Activated CD8-positive, alpha-beta memory T cell treated with anti-CD3 and anti-CD28 coated beads for 36 hours (primary cell): Measurements from ENCODE around the gene MRPS6. TPM values are rescaled to one million over a fixed set of nuclear protein-coding genes. Genes with fewer than 3 reads are reported as not detected.

Source experiments
- CTCF ChIA-PET: fragments of 350-600 bp; sonication (Branson Sonifier 250); formaldehyde crosslinking; loops from one replicate; lab custom pipeline; 2021; ENCODE audit warnings: antibody characterized with exemption; lab: Charles Lee
- POLR2A ChIA-PET: fragments of 350-600 bp; sonication (Branson Sonifier 250); formaldehyde crosslinking; loops from one replicate; lab custom pipeline; 2021; ENCODE audit warnings: antibody characterized with exemption; lab: Charles Lee
- total RNA-seq, 2 experiments: library from RNA; stranded (reverse); gene quantifications; one replicate each; pipeline ENCODE4 v1.2.3, GENCODE V29; 2021

Gene MRPS6
- total RNA-seq, 2 experiments from 2014 or later: 138 to 144 TPM

DNA sequence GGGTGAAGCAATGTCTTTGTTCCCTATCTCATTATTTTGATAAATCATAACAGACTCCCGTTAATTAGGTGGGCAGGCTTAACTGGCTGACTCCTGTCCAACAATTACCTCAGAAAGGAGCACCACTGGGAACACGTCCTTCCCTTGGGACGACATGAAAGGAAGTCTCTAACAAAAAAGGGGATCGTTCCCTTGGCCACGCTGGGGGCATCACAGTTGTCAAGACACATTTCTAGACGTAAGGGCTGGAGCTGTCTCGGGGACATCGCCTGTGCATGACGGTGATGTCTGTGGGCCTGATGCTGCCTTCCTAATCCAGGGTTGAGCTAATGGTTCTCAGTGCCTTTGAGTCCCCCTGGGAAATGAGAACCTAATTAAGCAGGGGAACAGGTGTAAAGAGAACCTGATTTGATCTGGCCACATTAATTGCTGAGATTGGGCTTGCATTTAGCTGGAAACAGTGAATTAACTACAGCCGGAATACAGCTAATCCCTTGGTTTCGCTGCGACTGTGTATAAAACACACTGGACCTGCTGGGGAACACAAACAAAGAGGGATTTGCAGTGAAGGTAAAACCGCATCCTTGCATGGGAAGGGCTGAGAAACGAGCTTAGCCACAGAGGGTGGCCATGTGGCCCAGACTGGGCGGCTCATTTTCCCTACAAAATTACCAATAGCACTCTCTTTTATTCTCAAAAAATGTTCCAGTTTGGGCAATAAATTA, 111.8 kb downstream of the MRPS6 start:
- CTCF ChIA-PET: no interaction called here
- POLR2A ChIA-PET: no interaction called here

DNA sequence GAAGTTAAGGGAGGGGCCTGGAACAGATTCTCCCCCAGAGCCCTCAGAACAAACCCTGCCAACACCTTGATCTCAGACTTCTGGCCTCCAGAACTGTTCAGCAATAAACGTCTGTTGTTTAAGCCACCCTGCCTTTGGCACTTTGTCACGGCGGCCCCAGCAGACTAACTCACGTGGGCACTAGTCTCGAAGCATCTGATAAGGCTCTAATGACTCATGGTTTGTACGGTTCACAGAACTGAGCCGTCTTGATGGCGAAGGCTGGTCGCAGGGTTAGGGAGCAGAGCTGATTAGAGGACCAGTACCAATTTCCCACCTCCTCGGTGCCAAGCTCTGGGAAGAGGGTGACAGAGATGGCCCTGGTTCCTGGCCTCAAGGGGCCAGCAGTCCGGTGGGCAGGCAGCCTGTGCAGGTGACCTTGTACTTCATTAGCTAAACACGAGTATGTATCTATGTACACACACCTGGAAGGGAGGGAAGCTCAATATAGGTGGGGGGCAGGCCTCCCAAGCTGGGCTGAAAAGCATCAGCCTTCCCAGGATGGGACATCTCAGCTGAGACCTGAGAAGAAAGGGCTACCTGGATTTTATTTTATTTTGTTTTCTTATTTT, 112.8 kb downstream of the MRPS6 start:
- ChIA-PET POLR2A (no interaction called here), CTCF (no interaction called here)

DNA sequence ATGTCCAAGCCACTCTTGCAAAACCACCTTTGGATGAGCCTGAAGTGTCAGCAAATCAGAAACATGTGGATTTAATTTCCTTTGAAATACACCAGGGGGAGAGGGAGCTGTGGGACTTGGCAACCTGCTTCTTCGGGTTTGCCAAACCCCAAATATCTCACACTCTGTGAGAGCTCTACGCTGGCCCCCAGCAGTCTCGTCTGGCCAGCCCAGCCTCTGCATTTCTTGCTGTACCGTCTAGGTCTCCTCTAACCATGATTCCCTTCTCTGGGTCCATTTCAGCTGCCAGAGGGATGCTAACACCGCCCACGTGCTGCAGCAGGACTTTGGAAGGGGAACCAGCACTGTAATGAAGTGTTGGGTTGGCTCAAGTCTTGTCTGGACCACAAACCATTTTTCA, 114.6 kb downstream of the MRPS6 start:
- ChIA-PET CTCF (interaction anchor here (1.3 kb wide), 1 partner anchor 15 kb away, joined by 3 read pairs; no protein-coding TSS in a partner anchor), POLR2A (no interaction called here)

DNA sequence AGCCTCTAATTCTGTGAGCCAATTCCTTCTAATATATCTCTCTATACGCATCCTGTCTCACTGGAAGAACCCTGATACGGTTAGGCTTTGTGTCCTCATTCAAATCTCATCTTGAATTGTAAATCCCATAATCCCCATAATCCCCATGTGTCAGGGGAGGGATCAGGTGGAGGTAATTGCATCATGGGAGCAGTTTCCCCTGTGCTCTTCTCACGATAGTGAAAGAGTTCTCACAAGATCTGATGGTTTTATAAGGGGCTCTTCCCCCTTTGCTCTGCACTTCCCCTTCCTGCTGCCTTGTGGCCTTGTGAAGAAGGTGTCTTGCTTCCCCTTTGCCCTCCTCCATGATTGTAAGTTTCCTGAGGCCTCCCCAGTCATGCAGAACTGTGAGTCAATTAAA, 116.1 kb downstream of the MRPS6 start:
- POLR2A ChIA-PET: no interaction called here
- CTCF ChIA-PET: no interaction called here

DNA sequence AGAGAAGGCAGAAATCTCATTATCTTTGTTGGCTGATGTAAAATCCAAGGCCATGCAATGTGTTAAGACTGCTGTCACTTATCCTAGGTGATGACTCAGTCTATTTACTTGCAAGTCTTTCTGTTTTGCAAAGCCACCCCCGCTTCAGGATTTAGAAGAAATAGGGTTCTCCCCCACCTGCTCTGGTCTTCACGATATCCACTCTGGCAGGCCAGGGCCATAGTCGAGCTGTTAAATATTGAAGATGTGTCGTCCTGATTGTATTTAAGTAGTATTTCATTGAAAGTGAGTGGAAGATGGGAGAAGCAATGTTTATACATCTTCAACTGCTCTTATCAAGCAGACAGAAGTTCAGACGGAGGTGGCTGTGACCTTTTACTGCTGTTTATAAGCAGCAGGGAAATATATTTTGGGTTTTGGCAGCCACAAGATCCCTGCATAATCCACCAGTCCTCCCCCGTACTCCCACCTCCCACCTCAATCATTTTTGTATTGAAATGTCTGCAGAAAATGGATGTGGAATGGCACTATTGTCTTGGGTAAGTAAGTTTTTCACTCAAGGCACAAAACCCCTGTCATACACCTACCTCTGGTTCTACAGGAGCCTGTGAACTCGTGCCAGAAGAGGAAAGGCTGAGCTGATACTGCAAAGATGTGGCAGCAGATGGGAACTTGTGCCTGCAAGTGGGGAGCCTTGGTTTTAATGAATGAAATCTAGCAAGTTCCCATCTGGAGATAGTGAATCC, 117.4 kb downstream of the MRPS6 start:
- ChIA-PET CTCF (no interaction called here), POLR2A (no interaction called here)

DNA sequence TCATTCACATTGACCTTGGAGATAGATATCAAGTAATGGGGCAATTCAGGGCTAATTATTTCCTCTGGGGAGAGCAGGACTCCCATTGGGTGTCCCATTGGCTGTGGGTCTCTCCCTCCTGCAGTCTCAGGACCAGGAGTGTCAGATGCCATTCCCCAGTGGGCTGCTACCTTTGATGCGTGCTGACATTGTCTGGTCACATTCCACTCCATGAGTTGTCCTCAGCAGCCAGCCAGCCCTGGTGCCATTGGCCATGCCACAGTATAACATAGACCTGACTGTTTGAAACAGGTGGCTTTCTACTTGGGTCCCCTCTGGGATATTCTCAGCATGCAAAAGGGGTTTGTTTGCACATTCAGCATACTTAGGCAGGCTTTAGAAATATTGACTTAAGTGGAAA, 118.5 kb downstream of the MRPS6 start:
- POLR2A ChIA-PET: no interaction called here
- CTCF ChIA-PET: no interaction called here

Other genes starting within 250 kb of the MRPS6 start
- gene ATP5PO, start 157.8 kb upstream of the MRPS6 start, total RNA-seq: 100 to 1,000 TPM; 193 to 198 TPM
- 10 to 100 TPM; 26.6 to 27.4 TPM for gene SLC5A3, start within 50 bp of the MRPS6 start, total RNA-seq